Anterior cingulate cortex (tissue), 58 donors: ENCODE results near the gene MYNN.

Experiments used
- DNase-seq, 58 donors: peaks; one replicate each; lab custom pipeline; 2025; lab: John Stamatoyannopoulos, UW

Gene MYNN

GRCh38 chr3:169772305-169772896 lies 795 bp upstream of the MYNN start:
- DNase-seq: peak in 49 of 58 donors; percentile 51 to 91 (median 79)

GRCh38 chr3:169774186-169774585 lies 990 bp downstream of the MYNN start:
- DNase-seq: no peak

- no peak for DNase-seq
Observed at GRCh38 chr3:169777822-169778221, 4.6 kb downstream of the MYNN start.

- no peak for DNase-seq
Observed at GRCh38 chr3:169780742-169781141, 7.5 kb downstream of the MYNN start.

GRCh38 chr3:169781209-169781855 lies 8.1 kb downstream of the MYNN start:
- DNase-seq: no peak

GRCh38 chr3:169787120-169787519 lies 13.9 kb downstream of the MYNN start:
- DNase-seq: no peak

DNA sequence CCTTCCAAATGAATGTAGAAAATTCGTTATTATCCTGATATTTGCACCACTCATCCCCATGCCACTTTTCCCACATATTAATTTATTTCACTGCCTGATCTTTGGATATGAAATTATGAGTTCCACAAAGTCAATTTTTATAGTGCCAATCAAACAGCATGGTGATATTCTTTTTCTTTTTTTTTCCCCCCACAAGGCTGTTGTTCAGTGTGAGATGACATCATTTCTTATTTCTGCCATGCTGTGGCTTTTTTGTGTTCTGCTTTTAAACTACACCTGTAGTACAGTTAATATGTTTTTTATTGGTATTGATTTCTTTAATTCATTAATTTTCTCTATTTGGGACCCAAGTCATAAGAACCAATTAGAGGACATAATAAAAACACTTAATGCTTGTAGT lies 14.6 kb downstream of the MYNN start:
- no peak for DNase-seq

DNA sequence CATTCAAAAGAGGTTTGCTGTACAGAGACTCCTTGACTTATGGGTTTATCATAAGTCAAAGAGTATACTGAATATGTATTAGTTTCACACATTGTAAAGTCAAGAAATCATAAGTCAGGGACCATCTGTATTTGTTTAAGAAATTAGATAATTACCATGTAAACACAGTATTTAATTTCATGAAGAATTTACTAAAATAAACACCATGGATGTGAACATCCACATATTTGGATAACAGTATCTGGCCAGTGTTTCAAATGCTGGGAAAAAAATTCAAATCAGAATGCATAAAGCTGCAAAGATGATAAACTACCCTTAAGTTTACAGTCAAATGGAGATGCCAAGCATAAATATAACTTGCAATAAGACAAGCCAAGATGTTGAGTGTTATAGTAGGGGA lies 17.0 kb downstream of the MYNN start:
- DNase-seq: no peak

DNA sequence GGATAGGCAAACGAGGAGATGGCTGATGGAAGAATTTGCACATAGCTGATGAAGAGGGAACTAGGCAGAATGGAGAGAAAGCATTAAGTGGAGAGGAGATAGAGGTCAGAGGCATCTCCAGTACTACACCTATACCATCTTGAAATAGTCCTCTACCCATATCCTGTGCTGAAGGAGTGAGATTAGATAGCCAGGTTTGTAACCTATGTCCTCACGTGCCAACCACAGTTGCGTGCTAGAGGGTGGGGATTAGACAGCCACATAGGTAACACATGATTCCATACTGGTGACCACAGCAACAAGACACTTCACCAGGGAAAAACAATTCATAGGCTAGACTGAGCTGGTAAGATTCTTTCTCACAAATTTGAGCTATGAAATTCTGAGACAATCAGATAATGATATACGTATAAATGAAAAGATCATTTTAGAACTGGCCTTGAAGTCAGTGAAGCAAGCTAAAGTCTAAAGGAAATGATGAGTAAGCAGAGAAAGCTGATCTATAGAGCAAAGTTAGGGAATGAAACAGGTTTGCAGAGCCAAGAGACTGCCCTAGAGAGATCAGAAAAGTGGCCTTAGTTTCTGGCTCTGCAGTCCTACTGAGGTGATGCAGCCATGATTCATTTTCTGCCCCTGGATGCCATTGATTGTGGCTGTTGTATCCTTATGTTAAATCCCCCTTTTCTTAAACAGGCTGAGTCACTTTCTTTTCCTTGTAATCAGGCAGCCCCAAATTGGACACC lies 17.7 kb downstream of the MYNN start:
- DNase-seq: no peak

DNA sequence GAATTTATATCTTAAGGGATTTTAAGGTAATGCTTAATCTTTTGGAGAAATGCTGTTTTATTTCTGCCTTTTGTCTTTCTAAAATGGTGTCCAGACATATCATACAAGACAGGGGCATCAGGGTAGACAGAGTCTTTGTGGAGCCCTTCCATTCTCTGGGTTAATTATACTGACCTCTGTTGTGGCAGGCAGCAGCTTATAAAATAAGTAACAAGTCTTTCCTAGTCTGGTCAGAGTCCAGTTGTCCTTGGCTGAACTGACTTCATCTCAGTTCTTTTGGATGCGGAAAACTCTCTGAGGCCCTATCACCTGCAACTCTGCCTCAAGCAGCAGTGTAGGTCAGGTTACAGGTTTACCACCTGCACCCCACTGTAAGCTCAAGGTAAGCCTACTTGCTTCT lies 19.2 kb downstream of the MYNN start:
- DNase-seq: no peak

- no peak for DNase-seq
Observed at GRCh38 chr3:169804681-169805080, 31.5 kb downstream of the MYNN start.

DNA sequence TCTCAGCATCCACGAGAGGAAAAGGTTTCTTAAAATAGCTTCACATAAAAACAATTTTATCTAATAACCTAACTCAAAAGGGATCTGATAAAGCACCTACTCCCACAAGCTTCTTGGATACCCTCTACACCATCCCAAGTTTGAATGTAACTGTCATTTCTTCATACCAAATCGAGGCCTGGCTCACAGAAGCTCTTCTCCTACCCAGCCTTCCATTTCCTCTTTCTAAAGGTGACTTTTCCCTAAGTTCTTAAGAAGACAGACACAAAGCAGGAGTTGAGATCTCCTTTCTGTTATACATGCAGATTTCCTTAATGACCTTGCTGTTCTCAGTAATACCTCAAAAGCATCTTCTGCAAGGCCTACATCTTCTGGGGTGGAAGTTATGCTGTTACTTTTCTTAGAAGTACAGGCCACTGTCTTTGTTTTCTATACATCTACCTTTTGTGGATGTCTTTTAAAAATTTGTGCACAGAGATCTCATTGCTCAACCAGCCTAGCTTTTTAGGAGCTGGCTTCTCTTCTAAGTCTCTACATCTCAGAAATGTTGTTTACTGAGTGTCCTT lies 36.1 kb downstream of the MYNN start:
- no peak for DNase-seq

GRCh38 chr3:169811631-169812331 lies 38.6 kb downstream of the MYNN start:
- peak in 22 of 58 donors; percentile 1 to 55 (median 22) for DNase-seq

- DNase-seq: peak; percentile 9 to 75 (median 53)
Observed at GRCh38 chr3:169812332-169813235, 39.4 kb downstream of the MYNN start, which contains the start of the genes LRRC34 and LRRIQ4. Gene LRRC34, minus strand, starts transcription at chr3:169812904. Its CDS starts 356 bp downstream, at chr3:169812548. Gene LRRIQ4, plus strand, starts transcription at chr3:169812870. Its CDS starts 9,052 bp downstream, at chr3:169821922.

GRCh38 chr3:169813278-169813677 lies 40.1 kb downstream of the MYNN start:
- no peak for DNase-seq

- DNase-seq: no peak
Observed at GRCh38 chr3:169813757-169814517, 40.7 kb downstream of the MYNN start.

DNA sequence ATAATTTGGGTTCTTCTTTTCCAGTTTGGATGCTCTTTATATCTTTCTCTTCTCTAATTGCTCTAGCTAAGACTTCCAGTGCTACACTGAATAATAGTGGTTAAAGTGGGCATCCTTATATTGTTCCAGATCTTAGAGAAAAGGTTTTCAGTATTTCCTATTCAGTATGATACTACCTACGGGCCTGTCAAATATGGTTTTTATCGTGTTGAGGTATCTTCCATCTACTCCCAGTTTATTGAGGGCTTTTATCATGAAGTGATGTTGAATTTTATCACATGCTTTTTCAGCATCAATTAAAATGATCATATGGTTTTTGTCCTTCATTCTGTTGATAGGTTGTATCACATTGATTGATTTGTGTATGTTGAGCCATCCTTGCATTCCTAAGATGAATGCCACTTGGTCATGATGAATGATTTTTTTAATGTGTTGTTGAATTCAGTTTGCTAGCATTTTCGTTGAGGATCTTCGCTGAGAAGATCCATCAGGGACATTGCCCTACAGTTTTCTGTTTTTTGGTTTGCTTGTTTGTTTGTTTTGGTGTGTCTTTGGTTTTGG lies 42.5 kb downstream of the MYNN start:
- DNase-seq: no peak

DNA sequence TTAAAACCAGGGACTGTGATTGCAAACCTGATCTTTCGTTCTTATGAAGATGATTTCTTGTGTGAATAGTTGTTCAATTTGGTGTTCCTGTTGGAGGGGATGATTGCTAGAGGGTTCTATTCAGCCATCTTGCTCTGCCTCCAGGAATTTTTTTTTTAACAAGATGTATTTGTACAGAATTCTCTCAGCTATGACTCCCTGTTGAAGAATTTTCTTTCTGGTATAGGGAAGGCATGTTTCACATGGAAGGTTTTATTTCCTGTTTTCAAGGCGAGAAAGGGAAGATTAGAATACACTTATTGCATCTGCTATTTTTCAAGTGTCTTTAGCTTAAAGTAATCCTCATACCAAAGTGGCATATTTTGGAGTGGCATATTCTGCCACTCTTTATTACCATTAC lies 45.1 kb downstream of the MYNN start:
- no peak for DNase-seq
